CD4-positive, CD25-positive, alpha-beta regulatory T cell (primary cell): ENCODE data around the gene RHOT2. TPM values are rescaled to one million over a fixed set of nuclear protein-coding genes. Genes with fewer than 3 reads are reported as not detected.
A peak's percentile ranks its signal among the peaks of the same experiment; 100 is the strongest.

Experiments used
- ATAC-seq, 2 donors: fragments of 150-1000 bp; cut with Tn5 transposase; one replicate each; pipeline ENCODE4 v1.10.0; 2021; ENCODE audit warnings: low read depth in 2 of 2, moderate number of reproducible peaks in 2 of 2, moderate library complexity in 1 of 2
- DNase-seq, 3 donors: peaks; one replicate each; pipeline versions ENCODE4 v3.0.0 to v3.0.0-alpha.2; 2012 to 2022; ENCODE audit warnings: mixed read lengths in 1 of 3
- H3K27ac ChIP-seq: one replicate; pipeline ENCODE4 v1.7.0; 2013; ENCODE audit warnings: mild to moderate bottlenecking, low read length; ENCODE audit not compliant: insufficient read depth, poor library complexity, severe bottlenecking
- H3K27me3 ChIP-seq: one replicate; pipeline ENCODE4 v1.7.0; 2013; ENCODE audit warnings: low read length; ENCODE audit not compliant: control insufficient read depth, insufficient read depth
- H3K36me3 ChIP-seq: one replicate; pipeline ENCODE4 v1.7.0; 2013; ENCODE audit warnings: mild to moderate bottlenecking, low read length, moderate library complexity; ENCODE audit not compliant: control insufficient read depth, insufficient read depth
- H3K4me1 ChIP-seq: 2 replicates; pipeline ENCODE4 v1.7.0; 2013; ENCODE audit warnings: mild to moderate bottlenecking, low read length; ENCODE audit not compliant: insufficient read depth, control insufficient read depth, poor library complexity, severe bottlenecking
- H3K4me3 ChIP-seq: one replicate; pipeline ENCODE4 v1.7.0; 2013; ENCODE audit warnings: low read depth, mild to moderate bottlenecking, low read length, moderate library complexity
- H3K9me3 ChIP-seq, 2 experiments: 1 replicate in 1 of 2; 2 replicates in 1 of 2; pipeline ENCODE4 v1.7.0; 2013; ENCODE audit warnings: low read length in 2 of 2, mild to moderate bottlenecking in 1 of 2, moderate library complexity in 1 of 2; ENCODE audit not compliant: control insufficient read depth in 2 of 2
- H3K27ac Mint-ChIP-seq, 3 donors: one replicate each; pipeline ENCODE4 v1.8.0; 2020 to 2022; ENCODE audit warnings: mild to moderate bottlenecking in 3 of 3, mixed read lengths in 3 of 3, moderate library complexity in 2 of 3
- H3K27me3 Mint-ChIP-seq: one replicate; pipeline ENCODE4 v1.8.0; 2022; ENCODE audit warnings: mild to moderate bottlenecking, mixed read lengths
- H3K36me3 Mint-ChIP-seq: one replicate; pipeline ENCODE4 v1.8.0; 2020; ENCODE audit warnings: mixed read lengths
- H3K4me1 Mint-ChIP-seq, 4 donors: one replicate each; pipeline ENCODE4 v1.8.0; 2020 to 2022; ENCODE audit warnings: mixed read lengths in 4 of 4, mild to moderate bottlenecking in 1 of 4
- H3K4me3 Mint-ChIP-seq, 4 donors: one replicate each; pipeline ENCODE4 v1.8.0; 2020 to 2022; ENCODE audit warnings: mild to moderate bottlenecking in 4 of 4, mixed read lengths in 4 of 4, moderate library complexity in 3 of 4
- H3K9me3 Mint-ChIP-seq, 7 donors: one replicate each; pipeline ENCODE4 v1.8.0; 2020 to 2022; ENCODE audit warnings: mixed read lengths in 7 of 7, mild to moderate bottlenecking in 3 of 7, moderate library complexity in 2 of 7
- polyA plus RNA-seq, 4 donors: library from polyadenylated mRNA; unstranded; fragments of 300-500 nt; fragmentation: Illumina TruSeq; gene quantifications; one replicate each; pipeline ENCODE4 v1.2.3, GENCODE V29; 2021
- total RNA-seq: library from RNA; stranded (reverse); gene quantifications from one replicate; pipeline ENCODE4 v1.2.3, GENCODE V29; 2022

The RHOT2 gene
- total and polyA plus RNA-seq, 5 donors from 2014 or later, result 34.3 to 212 (median 41.8) TPM

- DNase-seq, result no peak
- Mint-ChIP-seq H3K36me3 (no peaks in the 10 kb centered on the region), H3K27ac (no peak overlapping the region), H3K27me3 (no peaks in the 10 kb centered on the region), H3K4me1 (peaks cover 0 to 5% (median 0%) of the 10 kb centered on the region in 4 donors), H3K4me3 (no peak overlapping the region), H3K9me3 (no peaks in the 10 kb centered on the region)
- H3K27me3 ChIP-seq, result no peaks in the 10 kb centered on the region
- no peak overlapping the region for H3K27ac ChIP-seq
- H3K36me3 ChIP-seq, result no peaks in the 10 kb centered on the region
- H3K9me3 ChIP-seq, result no peaks in the 10 kb centered on the region
- ATAC-seq, result no peak
- H3K4me3 ChIP-seq, result no peak overlapping the region
- peaks cover 5% of the 10 kb centered on the region for H3K4me1 ChIP-seq
Observed at GRCh38 chr16:657487-657886, 10.4 kb upstream of the RHOT2 start.

- Histone ChIP-seq H3K36me3 (no peaks in the 10 kb centered on the region), H3K27ac (no peak overlapping the region), H3K27me3 (no peaks in the 10 kb centered on the region), H3K4me1 (peaks cover 5% of the 10 kb centered on the region), H3K4me3 (no peak overlapping the region), H3K9me3 (no peaks in the 10 kb centered on the region)
- DNase-seq, result no peak
- Mint-ChIP-seq H3K4me1 (peaks cover 0 to 7% (median 0%) of the 10 kb centered on the region in 4 donors), H3K4me3 (no peak overlapping the region), H3K27ac (no peak overlapping the region), H3K36me3 (no peaks in the 10 kb centered on the region), H3K9me3 (no peaks in the 10 kb centered on the region), H3K27me3 (no peaks in the 10 kb centered on the region)
- ATAC-seq, result no peak
Observed at GRCh38 chr16:658679-659571, 9.0 kb upstream of the RHOT2 start.

- no peaks in the 10 kb centered on the region for H3K9me3 ChIP-seq
- DNase-seq, result no peak
- H3K4me1 ChIP-seq, result peaks cover 5% of the 10 kb centered on the region
- Mint-ChIP-seq H3K4me1 (peaks cover 0 to 7% (median 0%) of the 10 kb centered on the region in 4 donors), H3K27me3 (no peaks in the 10 kb centered on the region), H3K9me3 (no peaks in the 10 kb centered on the region), H3K4me3 (no peak overlapping the region), H3K36me3 (no peaks in the 10 kb centered on the region), H3K27ac (no peak overlapping the region)
- no peaks in the 10 kb centered on the region for H3K27me3 ChIP-seq
- H3K36me3 ChIP-seq, result no peaks in the 10 kb centered on the region
- no peak overlapping the region for H3K4me3 ChIP-seq
- no peak for ATAC-seq
- H3K27ac ChIP-seq, result no peak overlapping the region
Observed at GRCh38 chr16:659618-660017, 8.3 kb upstream of the RHOT2 start.

GRCh38 chr16:660132-660458, 7.8 kb upstream of the RHOT2 start:
- Histone ChIP-seq H3K4me1 (peaks cover 5% of the 10 kb centered on the region), H3K27ac (no peak overlapping the region), H3K9me3 (no peaks in the 10 kb centered on the region), H3K27me3 (no peaks in the 10 kb centered on the region), H3K36me3 (no peaks in the 10 kb centered on the region), H3K4me3 (no peak overlapping the region)
- Mint-ChIP-seq H3K27ac (no peak overlapping the region), H3K9me3 (no peaks in the 10 kb centered on the region), H3K4me1 (peaks cover 0 to 7% (median 0%) of the 10 kb centered on the region in 4 donors), H3K27me3 (no peaks in the 10 kb centered on the region), H3K36me3 (no peaks in the 10 kb centered on the region), H3K4me3 (no peak overlapping the region)
- ATAC-seq (no peak), DNase-seq (no peak)

- H3K4me1 Mint-ChIP-seq, result peaks cover 0 to 7% (median 0%) of the 10 kb centered on the region in 4 donors
- Histone ChIP-seq H3K27me3 (no peaks in the 10 kb centered on the region), H3K27ac (no peak overlapping the region), H3K4me1 (peaks cover 5% of the 10 kb centered on the region), H3K9me3 (no peaks in the 10 kb centered on the region), H3K4me3 (no peak overlapping the region), H3K36me3 (no peaks in the 10 kb centered on the region)
- H3K27ac Mint-ChIP-seq, result no peak overlapping the region
- ATAC-seq (peak; percentile 53 to 66), DNase-seq (peak; percentile 57 to 73 (median 65))
- no peaks in the 10 kb centered on the region for H3K9me3 Mint-ChIP-seq
- no peaks in the 10 kb centered on the region for H3K36me3 Mint-ChIP-seq
- H3K27me3 Mint-ChIP-seq, result no peaks in the 10 kb centered on the region
- peak overlapping the region in 2 of 4 donors; percentile 21 to 54 for H3K4me3 Mint-ChIP-seq
Observed at GRCh38 chr16:660459-661183, 7.3 kb upstream of the RHOT2 start.

- peaks cover 5% of the 10 kb centered on the region for H3K4me1 ChIP-seq
- no peaks in the 10 kb centered on the region for H3K36me3 ChIP-seq
- no peaks in the 10 kb centered on the region for H3K27me3 Mint-ChIP-seq
- no peaks in the 10 kb centered on the region for H3K9me3 Mint-ChIP-seq
- H3K9me3 ChIP-seq, result no peaks in the 10 kb centered on the region
- H3K27me3 ChIP-seq, result no peaks in the 10 kb centered on the region
- ATAC-seq, result no peak
- peaks cover 0 to 7% (median 0%) of the 10 kb centered on the region in 4 donors for H3K4me1 Mint-ChIP-seq
- peak overlapping the region in 2 of 4 donors; percentile 21 to 54 for H3K4me3 Mint-ChIP-seq
- H3K27ac Mint-ChIP-seq, result peak overlapping the region in 1 of 3 donors; percentile 36
- H3K27ac ChIP-seq, result no peak overlapping the region
- no peaks in the 10 kb centered on the region for H3K36me3 Mint-ChIP-seq
- H3K4me3 ChIP-seq, result no peak overlapping the region
- no peak for DNase-seq
Observed at GRCh38 chr16:661184-661821, 6.6 kb upstream of the RHOT2 start.

GRCh38 chr16:662095-662494, 5.8 kb upstream of the RHOT2 start:
- DNase-seq (no peak), ATAC-seq (no peak)
- Mint-ChIP-seq H3K36me3 (no peaks in the 10 kb centered on the region), H3K4me3 (no peak overlapping the region), H3K27ac (no peak overlapping the region), H3K9me3 (no peaks in the 10 kb centered on the region), H3K27me3 (no peaks in the 10 kb centered on the region), H3K4me1 (peaks cover 0 to 7% (median 0%) of the 10 kb centered on the region in 4 donors)
- H3K27me3 ChIP-seq, result no peaks in the 10 kb centered on the region
- H3K4me3 ChIP-seq, result no peak overlapping the region
- H3K9me3 ChIP-seq, result no peaks in the 10 kb centered on the region
- no peaks in the 10 kb centered on the region for H3K36me3 ChIP-seq
- H3K4me1 ChIP-seq, result peaks cover 10% of the 10 kb centered on the region
- H3K27ac ChIP-seq, result no peak overlapping the region
